8988T (cell line): ENCODE measurements around the gene PATE4.

ENCODE experiments used
- DNase-seq: peaks from one replicate; pipeline ENCODE4 v3.0.0; 2011

Gene PATE4

DNA sequence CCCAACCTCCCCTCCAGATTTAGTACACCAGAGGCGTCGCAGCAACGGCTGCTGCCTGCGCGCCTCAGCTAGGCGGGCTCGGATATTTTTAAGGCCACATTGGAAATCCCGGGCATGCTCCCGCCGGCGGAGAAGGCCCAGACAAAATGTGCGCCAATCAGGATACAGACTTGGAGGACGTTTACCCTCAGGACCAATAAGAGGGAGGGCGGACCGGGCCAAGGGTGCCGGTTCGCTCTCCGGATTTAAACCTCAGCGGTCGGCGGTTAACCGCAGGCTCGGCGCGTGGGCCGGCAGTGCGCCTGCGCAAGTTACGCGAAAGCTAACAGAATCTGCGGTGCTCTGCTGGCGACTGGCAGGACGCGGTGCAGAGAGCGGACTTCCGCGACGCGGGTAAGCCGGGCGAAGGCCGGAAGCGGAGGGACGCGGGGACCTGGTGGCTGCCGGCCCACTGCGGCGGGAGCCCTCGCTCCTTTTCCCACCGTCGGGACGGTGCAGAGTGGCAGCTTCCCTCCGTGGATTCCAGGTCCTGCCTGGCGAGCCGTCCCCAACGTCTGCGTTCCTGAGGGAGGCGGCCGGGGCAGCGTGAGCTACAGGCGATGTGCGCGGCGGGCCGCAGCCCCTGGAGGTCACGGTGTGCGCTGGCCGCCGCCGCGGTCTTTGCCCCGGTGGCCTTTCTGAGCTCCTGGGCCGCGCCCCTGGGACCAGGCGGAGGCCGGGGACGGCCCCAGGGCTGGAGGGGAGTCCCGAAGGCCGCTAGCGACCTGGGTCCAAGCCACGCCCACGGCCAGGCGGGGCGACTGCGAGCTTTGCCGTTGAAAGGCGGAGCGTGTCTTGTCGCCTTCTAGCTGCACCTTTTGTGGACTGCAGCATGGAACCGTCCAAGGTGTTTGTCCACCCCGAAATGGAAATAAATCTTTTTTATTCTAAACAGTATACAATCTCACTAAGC, 54.5 kb downstream of the PATE4 start, which contains the start of gene HYLS1:
Gene HYLS1 (plus strand): TSS at position 296 of the 952 bp plus-strand sequence. CDS start 11,701 bp downstream, outside the sequence.
- DNase-seq, result peak; percentile 63
